Gastrocnemius medialis (tissue), 4 donors: ENCODE results near the gene ASAP3.

Experiments used
- CTCF ChIP-seq, 5 experiments: fragments of 450-650 bp in 3 of 5; fragments of 200-600 bp in 2 of 5; sonication (generic) in 2 of 5; IDR thresholded peaks in 4 of 5; conservative IDR thresholded peaks in 1 of 5; 1 replicate in 4 of 5; 2 replicates in 1 of 5; pipeline ENCODE4 v1.5.1; 2016 to 2019; ENCODE audit warnings: antibody characterized with exemption in 5 of 5, mild to moderate bottlenecking in 3 of 5, moderate library complexity in 3 of 5
- POLR2A ChIP-seq, 2 donors: fragments of 450-650 bp; IDR thresholded peaks; one replicate each; pipeline ENCODE4 v1.6.1; 2017; ENCODE audit warnings: antibody characterized with exemption in 2 of 2, mild to moderate bottlenecking in 2 of 2, moderate library complexity in 2 of 2

- TF ChIP-seq POLR2A (IDR thresholded peaks at IDR 0.05), result no peak
- TF ChIP-seq CTCF (IDR thresholded peaks at IDR 0.05 in 4 of 5, conservative IDR thresholded peaks at IDR 0.05 in 1 of 5), result no peak
These were observed 25.9 kb upstream of the ASAP3 start for GRCh38 chr1:23509896-23510295.
